PC-9 (cell line): ENCODE measurements around the gene TRNT1. TPM values are rescaled to one million over a fixed set of nuclear protein-coding genes. Genes with fewer than 3 reads are reported as not detected.

ENCODE experiments used
- BruUV-seq: library from RNA; stranded (reverse); fragments of 400-500 nt; replicated peaks from 2 replicates; lab custom pipeline; 2021; lab: Mats Ljungman, UMichigan
- CTCF ChIA-PET: fragments of 300-600 bp; sonication (Branson Sonifier 250); formaldehyde crosslinking; loops from one replicate; lab custom pipeline; 2022; ENCODE audit warnings: antibody characterized with exemption; lab: Charles Lee
- POLR2A ChIA-PET: fragments of 300-600 bp; sonication (Branson Sonifier 250); formaldehyde crosslinking; loops from one replicate; lab custom pipeline; 2022; ENCODE audit warnings: antibody characterized with exemption; ENCODE audit not compliant: unreplicated experiment; lab: Charles Lee
- DNase-seq, 2 experiments: peaks; one replicate each; pipeline versions ENCODE4 v3.0.0 to v3.0.0-alpha.2; 2015 to 2022; ENCODE audit warnings: mixed read lengths in 1 of 2
- H2AFZ ChIP-seq: fragments of 200-600 bp; sonication (generic); 2 replicates; pipeline ENCODE4 v1.8.1; 2017; ENCODE audit warnings: antibody characterized with exemption
- H3F3A ChIP-seq: fragments of 200-600 bp; sonication (generic); 2 replicates; pipeline ENCODE4 v1.8.1; 2017; ENCODE audit warnings: antibody characterized with exemption, mild to moderate bottlenecking, low read depth; ENCODE audit not compliant: insufficient read depth
- H3K27ac ChIP-seq: fragments of 200-600 bp; sonication (generic); 2 replicates; pipeline ENCODE4 v1.6.1; 2016; ENCODE audit warnings: mixed run types
- H3K27me3 ChIP-seq: fragments of 200-600 bp; sonication (generic); 2 replicates; pipeline ENCODE4 v1.6.1; 2016; ENCODE audit warnings: low read depth, mixed run types; ENCODE audit not compliant: insufficient read depth
- H3K36me3 ChIP-seq: fragments of 200-600 bp; sonication (generic); 2 replicates; pipeline ENCODE4 v1.6.1; 2016; ENCODE audit warnings: low read depth, mixed run types
- H3K4me1 ChIP-seq: fragments of 200-600 bp; sonication (generic); replicated peaks from 2 replicates; pipeline ENCODE4 v1.6.1; 2016; ENCODE audit warnings: mixed run types; ENCODE audit not compliant: insufficient read depth
- H3K4me2 ChIP-seq: fragments of 200-600 bp; sonication (generic); 2 replicates; pipeline ENCODE4 v1.6.1; 2017; ENCODE audit warnings: mixed run types
- H3K4me3 ChIP-seq: fragments of 200-600 bp; sonication (generic); 2 replicates; pipeline ENCODE4 v1.6.1; 2016; ENCODE audit warnings: mixed run types
- H3K79me2 ChIP-seq: fragments of 200-600 bp; sonication (generic); 2 replicates; pipeline ENCODE4 v1.6.1; 2017; ENCODE audit warnings: low read depth, mixed run types
- H3K9me2 ChIP-seq: fragments of 200-600 bp; sonication (generic); 2 replicates; pipeline ENCODE4 v1.8.1; 2017; ENCODE audit warnings: mild to moderate bottlenecking; ENCODE audit not compliant: insufficient read depth
- H3K9me3 ChIP-seq: fragments of 200-600 bp; sonication (generic); 2 replicates; pipeline ENCODE4 v1.8.1; 2016; ENCODE audit warnings: low read depth; ENCODE audit not compliant: insufficient read depth
- H4K20me1 ChIP-seq: fragments of 200-600 bp; sonication (generic); 2 replicates; pipeline ENCODE4 v1.8.1; 2017; ENCODE audit not compliant: insufficient read depth
- EZH2 ChIP-seq: fragments of 200-600 bp; sonication (generic); IDR thresholded peaks from 2 replicates; pipeline ENCODE4 v1.8.0; 2017; ENCODE audit warnings: antibody characterized with exemption, low read depth
- intact Hi-C: fragments of 100-400 bp; cut with micrococcal nuclease; formaldehyde crosslinking; loops from one replicate; pipeline ENCODE4 v1.10.0; 2022; ENCODE audit not compliant: unreplicated experiment
- total RNA-seq: library from RNA; stranded (reverse); gene quantifications from 2 replicates; pipeline ENCODE4 v1.2.3, GENCODE V29; 2021
- TF ChIP-seq, protein P1 (sequence below): fragments of 200-600 bp; sonication (generic); conservative IDR thresholded peaks from 2 replicates; pipeline ENCODE4 v1.6.1; 2017; ENCODE audit warnings: mixed run types, antibody characterized with exemption, mild to moderate bottlenecking, moderate library complexity

The TRNT1 gene
- total RNA-seq, 1 experiment from 2014 or later: 22.5 TPM

DNA sequence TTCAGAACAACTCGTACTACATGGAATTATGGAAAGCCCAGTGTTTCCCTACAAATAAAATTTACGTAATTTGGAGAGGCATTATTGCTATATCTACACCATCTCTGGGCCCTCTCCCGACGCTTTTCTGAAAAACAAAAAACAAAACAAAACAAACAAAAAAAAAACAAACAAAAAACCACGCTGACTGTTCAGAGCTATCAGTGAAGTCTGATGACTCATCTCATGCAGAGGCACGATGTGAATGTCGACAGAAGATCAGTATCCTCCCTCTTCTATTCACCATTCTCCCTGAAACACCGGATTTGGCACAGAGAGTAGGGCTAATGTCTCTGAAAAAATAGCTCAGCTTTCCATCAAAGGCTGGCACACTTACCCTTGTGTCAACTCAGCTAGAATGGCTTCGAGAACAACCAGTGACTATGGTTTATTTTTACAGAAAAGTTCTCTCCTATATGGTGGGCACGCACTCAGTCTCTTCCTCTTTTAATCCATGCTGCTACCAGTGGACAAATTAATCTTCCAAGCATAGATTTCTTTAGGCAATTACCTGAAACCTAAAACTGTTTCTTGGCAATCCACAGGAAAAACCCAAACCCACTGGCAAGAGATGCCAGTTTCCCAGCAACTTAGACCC is 51.2 kb downstream of the TRNT1 start:
- H4K20me1 ChIP-seq: no peaks in the 10 kb centered on the region
- H3K36me3 ChIP-seq: no peaks in the 10 kb centered on the region
- CTCF ChIA-PET: interaction anchor here (0.6 kb wide), 1 partner anchor 486 kb away, joined by 8 read pairs; no protein-coding TSS in a partner anchor
- no peaks in the 10 kb centered on the region for H3K9me2 ChIP-seq
- H3K79me2 ChIP-seq: peaks cover 26% of the 10 kb centered on the region
- TF ChIP-seq, protein P1, sequence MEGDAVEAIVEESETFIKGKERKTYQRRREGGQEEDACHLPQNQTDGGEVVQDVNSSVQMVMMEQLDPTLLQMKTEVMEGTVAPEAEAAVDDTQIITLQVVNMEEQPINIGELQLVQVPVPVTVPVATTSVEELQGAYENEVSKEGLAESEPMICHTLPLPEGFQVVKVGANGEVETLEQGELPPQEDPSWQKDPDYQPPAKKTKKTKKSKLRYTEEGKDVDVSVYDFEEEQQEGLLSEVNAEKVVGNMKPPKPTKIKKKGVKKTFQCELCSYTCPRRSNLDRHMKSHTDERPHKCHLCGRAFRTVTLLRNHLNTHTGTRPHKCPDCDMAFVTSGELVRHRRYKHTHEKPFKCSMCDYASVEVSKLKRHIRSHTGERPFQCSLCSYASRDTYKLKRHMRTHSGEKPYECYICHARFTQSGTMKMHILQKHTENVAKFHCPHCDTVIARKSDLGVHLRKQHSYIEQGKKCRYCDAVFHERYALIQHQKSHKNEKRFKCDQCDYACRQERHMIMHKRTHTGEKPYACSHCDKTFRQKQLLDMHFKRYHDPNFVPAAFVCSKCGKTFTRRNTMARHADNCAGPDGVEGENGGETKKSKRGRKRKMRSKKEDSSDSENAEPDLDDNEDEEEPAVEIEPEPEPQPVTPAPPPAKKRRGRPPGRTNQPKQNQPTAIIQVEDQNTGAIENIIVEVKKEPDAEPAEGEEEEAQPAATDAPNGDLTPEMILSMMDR: no peak
- TF ChIP-seq EZH2: no peak
- no TSS peak for BruUV-seq
- DNase-seq: no peak
- H3K27ac ChIP-seq: no peak overlapping the region
- intact Hi-C loops: no loop called here
- no peaks in the 10 kb centered on the region for H3F3A ChIP-seq
- H2AFZ ChIP-seq: no peak overlapping the region
- POLR2A ChIA-PET: no interaction called here
- H3K27me3 ChIP-seq: no peaks in the 10 kb centered on the region
- peak overlapping the region; percentile 81 for H3K4me2 ChIP-seq
- H3K4me1 ChIP-seq: 0 out of 2 replicates have a peak, but pooled peaks cover 10% of the 10 kb centered on the region
- no peaks in the 10 kb centered on the region for H3K9me3 ChIP-seq
- peak overlapping the region; percentile 70; the same call in 1 of the 2 replicates for H3K4me3 ChIP-seq

DNA sequence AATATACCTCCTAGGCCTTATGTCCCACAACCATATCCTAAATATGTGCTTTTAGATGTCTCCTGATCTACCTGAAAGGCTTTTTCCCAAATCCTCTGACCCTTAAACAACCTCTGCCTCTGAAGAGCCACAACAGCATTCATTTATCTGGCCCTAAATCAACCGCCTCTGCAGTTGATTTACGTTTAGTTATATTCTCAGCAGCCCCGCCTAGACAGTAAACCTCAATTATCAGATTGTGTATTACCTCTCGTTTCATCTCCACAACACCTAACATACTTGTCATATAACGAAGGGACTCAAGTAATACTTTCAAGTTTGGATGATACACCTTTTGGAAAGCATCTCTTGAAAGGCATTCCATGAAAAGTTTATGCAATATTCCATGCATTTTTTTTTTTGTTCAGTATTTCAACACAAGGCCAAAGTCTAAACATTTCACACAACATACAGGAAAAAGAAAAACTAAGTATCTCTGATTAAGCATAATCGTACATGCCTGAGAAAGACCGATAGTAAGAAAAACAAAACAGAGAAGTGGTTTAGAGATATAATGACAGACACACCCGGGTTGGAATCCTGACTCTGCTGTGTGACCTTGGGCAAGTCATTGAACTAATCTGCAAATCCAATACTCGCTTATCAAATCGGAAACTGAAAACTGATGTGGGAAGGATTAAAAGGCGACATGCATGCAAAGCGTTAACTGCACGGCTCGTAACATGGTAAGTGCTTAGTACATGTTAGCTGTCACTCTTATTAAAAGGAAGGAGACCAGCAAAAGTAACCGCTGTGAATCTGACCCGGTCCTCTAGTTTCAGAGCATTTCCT is 52.0 kb downstream of the TRNT1 start:
- DNase-seq: no peak
- ChIA-PET CTCF (interaction anchor here (0.6 kb wide), 1 partner anchor 486 kb away, joined by 8 read pairs; no protein-coding TSS in a partner anchor), POLR2A (no interaction called here)
- Histone ChIP-seq H3K9me3 (no peaks in the 10 kb centered on the region), H3K27ac (no peak overlapping the region), H3K79me2 (peaks cover 26% of the 10 kb centered on the region), H3K27me3 (no peaks in the 10 kb centered on the region), H3K4me2 (peak overlapping the region; percentile 81), H4K20me1 (no peaks in the 10 kb centered on the region), H3K36me3 (no peaks in the 10 kb centered on the region), H3K9me2 (no peaks in the 10 kb centered on the region), H2AFZ (peak overlapping the region; percentile 80), H3K4me3 (peak overlapping the region; percentile 70), H3K4me1 (0 out of 2 replicates have a peak, but pooled peaks cover 10% of the 10 kb centered on the region), H3F3A (no peaks in the 10 kb centered on the region)
- intact Hi-C loops: no loop called here
- TF ChIP-seq, protein P1: no peak
- BruUV-seq: TSS peak; percentile 58

- Histone ChIP-seq H3K79me2 (peaks cover 26% of the 10 kb centered on the region), H3K9me2 (no peaks in the 10 kb centered on the region), H3K4me2 (peak within 1 kb of the TSS; percentile 81), H3K27ac (no peak within 1 kb of the TSS), H3K4me3 (peak within 1 kb of the TSS; percentile 70), H3K4me1 (0 out of 2 replicates have a peak, but pooled peaks cover 10% of the 10 kb centered on the region), H2AFZ (peak within 1 kb of the TSS; percentile 80), H3K9me3 (no peaks in the 10 kb centered on the region), H3F3A (no peaks in the 10 kb centered on the region), H3K27me3 (no peaks in the 10 kb centered on the region), H3K36me3 (no peaks in the 10 kb centered on the region), H4K20me1 (no peaks in the 10 kb centered on the region)
- peak; percentile 59 to 85 for DNase-seq
- ChIA-PET POLR2A (no interaction called here), CTCF (no interaction called here)
- intact Hi-C loops: no loop called here
- TF ChIP-seq EZH2: no peak
- TF ChIP-seq, protein P1: peak; percentile 82
- BruUV-seq: no TSS peak
Observed at GRCh38 chr3:3179407-3180094, 52.8 kb downstream of the TRNT1 start, which contains the start of gene CRBN. Gene CRBN, minus strand, starts transcription at chr3:3179691. Its CDS starts 4 bp downstream, at chr3:3179687.
